HepG2 (cell line): ENCODE data around the gene RASSF7. TPM values are rescaled to one million over a fixed set of nuclear protein-coding genes. Genes with fewer than 3 reads are reported as not detected.

Experiments
- ADNP ChIP-seq: sonication (generic); formaldehyde crosslinking; IDR thresholded peaks from 2 replicates; pipeline ENCODE4 v1.4.0; 2020; ENCODE audit warnings: missing genetic modification reagents
- EHMT2 ChIP-seq: fragments of 200-600 bp; sonication (generic); IDR thresholded peaks from 2 replicates; pipeline ENCODE4 v1.7.0; 2017; ENCODE audit warnings: antibody characterized with exemption, low read depth, low read length, borderline replicate concordance
- FOXJ3 ChIP-seq: sonication (generic); formaldehyde crosslinking; IDR thresholded peaks from 2 replicates; pipeline ENCODE4 v1.4.0; 2020; ENCODE audit warnings: missing genetic modification reagents, mild to moderate bottlenecking, borderline replicate concordance
- JUND ChIP-seq: sonication (generic); formaldehyde crosslinking; IDR thresholded peaks from 2 replicates; pipeline ENCODE4 v1.8.0; 2022; ENCODE audit warnings: mild to moderate bottlenecking, missing genetic modification reagents
- KAT2B ChIP-seq: fragments of 150-350 bp; IDR thresholded peaks from 2 replicates; pipeline ENCODE4 v1.6.1; 2014; ENCODE audit warnings: low read depth, low read length, borderline replicate concordance
- KLF6 ChIP-seq: IDR thresholded peaks from 2 replicates; pipeline ENCODE4 v1.8.0; 2016; ENCODE audit warnings: missing biosample characterization, missing genetic modification reagents
- MIXL1 ChIP-seq: IDR thresholded peaks from 2 replicates; pipeline ENCODE4 v1.6.1; 2016
- NFE2L1 ChIP-seq: sonication (generic); formaldehyde crosslinking; IDR thresholded peaks from 2 replicates; pipeline ENCODE4 v1.4.0; 2020; ENCODE audit warnings: missing genetic modification reagents, mild to moderate bottlenecking, borderline replicate concordance
- NR2F2 ChIP-seq: IDR thresholded peaks from 2 replicates; pipeline ENCODE4 v1.6.1; 2012; ENCODE audit warnings: low read depth, inconsistent platforms, borderline replicate concordance
- PHF8 ChIP-seq: sonication (generic); formaldehyde crosslinking; IDR thresholded peaks from 2 replicates; pipeline ENCODE4 v1.5.0; 2020; ENCODE audit warnings: missing genetic modification reagents
- SIX4 ChIP-seq: sonication (generic); formaldehyde crosslinking; IDR thresholded peaks from 2 replicates; pipeline ENCODE4 v1.4.0; 2020; ENCODE audit warnings: missing genetic modification reagents
- STAG1 ChIP-seq: sonication (generic); formaldehyde crosslinking; IDR thresholded peaks from 2 replicates; pipeline ENCODE4 v1.4.0; 2020; ENCODE audit warnings: missing genetic modification reagents
- TARDBP ChIP-seq: sonication (generic); formaldehyde crosslinking; IDR thresholded peaks from 2 replicates; pipeline ENCODE4 v1.8.0; 2022; ENCODE audit warnings: mild to moderate bottlenecking, missing genetic modification reagents
- TBX3 ChIP-seq: fragments of 450-650 bp; IDR thresholded peaks from 2 replicates; pipeline ENCODE4 v1.6.1; 2017; ENCODE audit warnings: antibody characterized with exemption, mild to moderate bottlenecking, inconsistent platforms, borderline replicate concordance
- ZKSCAN8 ChIP-seq: IDR thresholded peaks from 2 replicates; pipeline ENCODE4 v1.6.1; 2016; ENCODE audit warnings: borderline replicate concordance, missing genetic modification reagents, missing compliant biosample characterization
- ZNF598 ChIP-seq: sonication (generic); formaldehyde crosslinking; IDR thresholded peaks from 2 replicates; pipeline ENCODE4 v1.5.1; 2020; ENCODE audit warnings: mild to moderate bottlenecking, missing genetic modification reagents, borderline replicate concordance
- ZNF605 ChIP-seq: sonication (generic); formaldehyde crosslinking; IDR thresholded peaks from 2 replicates; pipeline ENCODE4 v1.8.0; 2022; ENCODE audit warnings: mild to moderate bottlenecking, missing genetic modification reagents
- ZNF737 ChIP-seq: sonication (generic); formaldehyde crosslinking; IDR thresholded peaks from 2 replicates; pipeline ENCODE4 v1.5.0; 2020; ENCODE audit warnings: missing genetic modification reagents, mild to moderate bottlenecking, borderline replicate concordance
- ZNF777 ChIP-seq: sonication (generic); formaldehyde crosslinking; IDR thresholded peaks from 2 replicates; pipeline ENCODE4 v1.4.0; 2020; ENCODE audit warnings: missing genetic modification reagents
- polyA plus RNA-seq, 8 experiments: library from polyadenylated mRNA; depleted of rRNA in 3 of 8; stranded (reverse) in 7 of 8; unstranded in 1 of 8; fragments of >200 nt; fragmentation: Illumina TruSeq in 4 of 8; extraction: Trizol in 4 of 8; gene quantifications; 2 replicates each; pipeline versions ENCODE4 v1.2.1 to v1.2.3, GENCODE V29; 2011 to 2016; ENCODE audit warnings: low read depth in 4 of 8, missing spikeins in 1 of 8, mixed read lengths in 1 of 8; ENCODE audit not compliant: insufficient read depth in 1 of 8
- total RNA-seq, 5 experiments: library from RNA; depleted of rRNA; stranded (reverse); fragments of >200 nt; fragmentation: Illumina TruSeq; extraction: Trizol; gene quantifications; 2 replicates each; pipeline ENCODE4 v1.2.3, GENCODE V29; 2016; ENCODE audit warnings: low read depth in 1 of 5
- TF ChIP-seq, protein P1 (sequence below): sonication (generic); formaldehyde crosslinking; conservative IDR thresholded peaks from 2 replicates; pipeline ENCODE4 v1.4.0; 2020; ENCODE audit warnings: missing genetic modification reagents
- TF ChIP-seq, protein P2 (sequence below): sonication (generic); formaldehyde crosslinking; IDR thresholded peaks from 2 replicates; pipeline ENCODE4 v1.4.0; 2020; ENCODE audit warnings: missing genetic modification reagents
- TF ChIP-seq, protein P3 (sequence below): sonication (generic); formaldehyde crosslinking; IDR thresholded peaks from 2 replicates; pipeline ENCODE4 v1.9.0; 2021; ENCODE audit warnings: missing genetic modification reagents, borderline replicate concordance
- TF ChIP-seq, protein P4 (sequence below): sonication (generic); formaldehyde crosslinking; IDR thresholded peaks from 2 replicates; pipeline ENCODE4 v1.8.0; 2022; ENCODE audit warnings: mild to moderate bottlenecking, missing genetic modification reagents, moderate library complexity

The RASSF7 gene
- total and polyA plus RNA-seq, 2 of the 13 experiments (the other 11 are each of a cell fraction or from before 2014, with no cell fraction given) = 20.2 to 28.6 TPM

DNA sequence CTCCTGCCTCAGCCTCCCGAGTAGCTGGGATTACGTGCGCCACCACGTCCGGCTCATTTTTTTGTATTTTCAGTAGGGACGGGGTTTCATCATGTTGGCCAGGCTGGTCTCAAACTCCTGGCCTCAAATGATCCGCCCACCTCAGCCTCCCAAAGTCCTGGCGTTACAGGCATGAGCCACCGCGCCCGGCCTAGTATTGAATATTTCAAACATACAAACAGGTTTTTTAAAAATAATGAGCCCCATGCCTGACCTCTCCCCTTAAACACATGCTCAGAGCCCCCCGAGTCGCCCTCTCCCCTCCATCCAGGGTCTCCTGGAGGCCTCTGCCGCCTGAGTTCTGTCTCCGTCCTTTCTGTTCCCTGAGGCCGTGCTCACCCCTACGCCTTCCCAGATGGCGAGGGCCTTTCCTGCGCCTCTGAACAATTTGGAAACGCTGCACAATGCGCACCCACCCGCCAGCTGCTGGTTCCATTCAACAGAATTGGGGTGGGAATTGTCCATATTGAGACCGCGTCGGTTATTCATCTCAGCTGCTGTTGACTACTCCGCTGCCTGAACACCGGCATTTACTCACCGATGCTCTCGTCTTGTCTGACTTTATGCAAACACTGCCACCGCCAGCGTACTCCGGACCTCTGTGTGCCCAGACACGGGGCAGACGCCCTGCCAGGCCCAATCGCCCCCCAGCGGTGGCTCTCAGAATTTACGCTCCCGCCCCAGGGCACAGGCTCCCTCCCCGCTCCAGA lies 40.2 kb upstream of the RASSF7 start (continued):
- TF ChIP-seq, protein P1, sequence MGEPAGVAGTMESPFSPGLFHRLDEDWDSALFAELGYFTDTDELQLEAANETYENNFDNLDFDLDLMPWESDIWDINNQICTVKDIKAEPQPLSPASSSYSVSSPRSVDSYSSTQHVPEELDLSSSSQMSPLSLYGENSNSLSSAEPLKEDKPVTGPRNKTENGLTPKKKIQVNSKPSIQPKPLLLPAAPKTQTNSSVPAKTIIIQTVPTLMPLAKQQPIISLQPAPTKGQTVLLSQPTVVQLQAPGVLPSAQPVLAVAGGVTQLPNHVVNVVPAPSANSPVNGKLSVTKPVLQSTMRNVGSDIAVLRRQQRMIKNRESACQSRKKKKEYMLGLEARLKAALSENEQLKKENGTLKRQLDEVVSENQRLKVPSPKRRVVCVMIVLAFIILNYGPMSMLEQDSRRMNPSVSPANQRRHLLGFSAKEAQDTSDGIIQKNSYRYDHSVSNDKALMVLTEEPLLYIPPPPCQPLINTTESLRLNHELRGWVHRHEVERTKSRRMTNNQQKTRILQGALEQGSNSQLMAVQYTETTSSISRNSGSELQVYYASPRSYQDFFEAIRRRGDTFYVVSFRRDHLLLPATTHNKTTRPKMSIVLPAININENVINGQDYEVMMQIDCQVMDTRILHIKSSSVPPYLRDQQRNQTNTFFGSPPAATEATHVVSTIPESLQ (CRISPR knock-in tag) = no peak
- TF ChIP-seq ZNF737 (no peak), PHF8 (no peak), JUND (CRISPR knock-in tag) (no peak), ZKSCAN8 (CRISPR knock-in tag) (no peak), KAT2B (no peak), TARDBP (CRISPR knock-in tag) (no peak), EHMT2 (no peak), KLF6 (CRISPR knock-in tag) (no peak), NR2F2 (no peak), TBX3 (no peak), ZNF598 (no peak), ZNF777 (no peak), ZNF605 (CRISPR knock-in tag) (no peak), ADNP (CRISPR knock-in tag) (peak; percentile 48; the same call in 1 of the 2 replicates), NFE2L1 (CRISPR knock-in tag) (no peak), MIXL1 (CRISPR knock-in tag) (no peak), STAG1 (peak; percentile 41), SIX4 (no peak), FOXJ3 (CRISPR knock-in tag) (no peak)
- TF ChIP-seq, protein P2, sequence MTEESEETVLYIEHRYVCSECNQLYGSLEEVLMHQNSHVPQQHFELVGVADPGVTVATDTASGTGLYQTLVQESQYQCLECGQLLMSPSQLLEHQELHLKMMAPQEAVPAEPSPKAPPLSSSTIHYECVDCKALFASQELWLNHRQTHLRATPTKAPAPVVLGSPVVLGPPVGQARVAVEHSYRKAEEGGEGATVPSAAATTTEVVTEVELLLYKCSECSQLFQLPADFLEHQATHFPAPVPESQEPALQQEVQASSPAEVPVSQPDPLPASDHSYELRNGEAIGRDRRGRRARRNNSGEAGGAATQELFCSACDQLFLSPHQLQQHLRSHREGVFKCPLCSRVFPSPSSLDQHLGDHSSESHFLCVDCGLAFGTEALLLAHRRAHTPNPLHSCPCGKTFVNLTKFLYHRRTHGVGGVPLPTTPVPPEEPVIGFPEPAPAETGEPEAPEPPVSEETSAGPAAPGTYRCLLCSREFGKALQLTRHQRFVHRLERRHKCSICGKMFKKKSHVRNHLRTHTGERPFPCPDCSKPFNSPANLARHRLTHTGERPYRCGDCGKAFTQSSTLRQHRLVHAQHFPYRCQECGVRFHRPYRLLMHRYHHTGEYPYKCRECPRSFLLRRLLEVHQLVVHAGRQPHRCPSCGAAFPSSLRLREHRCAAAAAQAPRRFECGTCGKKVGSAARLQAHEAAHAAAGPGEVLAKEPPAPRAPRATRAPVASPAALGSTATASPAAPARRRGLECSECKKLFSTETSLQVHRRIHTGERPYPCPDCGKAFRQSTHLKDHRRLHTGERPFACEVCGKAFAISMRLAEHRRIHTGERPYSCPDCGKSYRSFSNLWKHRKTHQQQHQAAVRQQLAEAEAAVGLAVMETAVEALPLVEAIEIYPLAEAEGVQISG = peak; percentile 39; the same call in 1 of the 2 replicates
- TF ChIP-seq, protein P3, sequence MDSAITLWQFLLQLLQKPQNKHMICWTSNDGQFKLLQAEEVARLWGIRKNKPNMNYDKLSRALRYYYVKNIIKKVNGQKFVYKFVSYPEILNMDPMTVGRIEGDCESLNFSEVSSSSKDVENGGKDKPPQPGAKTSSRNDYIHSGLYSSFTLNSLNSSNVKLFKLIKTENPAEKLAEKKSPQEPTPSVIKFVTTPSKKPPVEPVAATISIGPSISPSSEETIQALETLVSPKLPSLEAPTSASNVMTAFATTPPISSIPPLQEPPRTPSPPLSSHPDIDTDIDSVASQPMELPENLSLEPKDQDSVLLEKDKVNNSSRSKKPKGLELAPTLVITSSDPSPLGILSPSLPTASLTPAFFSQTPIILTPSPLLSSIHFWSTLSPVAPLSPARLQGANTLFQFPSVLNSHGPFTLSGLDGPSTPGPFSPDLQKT = no peak
- TF ChIP-seq, protein P4, sequence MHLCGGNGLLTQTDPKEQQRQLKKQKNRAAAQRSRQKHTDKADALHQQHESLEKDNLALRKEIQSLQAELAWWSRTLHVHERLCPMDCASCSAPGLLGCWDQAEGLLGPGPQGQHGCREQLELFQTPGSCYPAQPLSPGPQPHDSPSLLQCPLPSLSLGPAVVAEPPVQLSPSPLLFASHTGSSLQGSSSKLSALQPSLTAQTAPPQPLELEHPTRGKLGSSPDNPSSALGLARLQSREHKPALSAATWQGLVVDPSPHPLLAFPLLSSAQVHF = no peak
